CD14-positive monocyte (primary cell): ENCODE results near the gene STUM. TPM values are rescaled to one million over a fixed set of nuclear protein-coding genes. Genes with fewer than 3 reads are reported as not detected.

ENCODE experiments used
- DNase-seq, 3 donors: peaks; one replicate each; pipeline ENCODE4 v3.0.0-alpha.2; 2011 to 2022
- H2AFZ ChIP-seq: 2 replicates; pipeline ENCODE4 v1.6.0; 2012; ENCODE audit warnings: mild to moderate bottlenecking, low read depth, low read length, inconsistent platforms; ENCODE audit not compliant: insufficient read depth, poor library complexity, severe bottlenecking
- H3K27ac ChIP-seq, 2 donors: 1 replicate in 1 of 2; 2 replicates in 1 of 2; pipeline ENCODE4 v1.5.1; 2012 to 2013; ENCODE audit warnings: low read length in 2 of 2, control low read depth in 1 of 2, inconsistent platforms in 1 of 2, low read depth in 1 of 2, mild to moderate bottlenecking in 1 of 2
- H3K27me3 ChIP-seq, 2 donors: one replicate each; pipeline versions ENCODE4 v1.6.0 to v1.6.1; 2011 to 2013; ENCODE audit warnings: low read length in 2 of 2; ENCODE audit not compliant: control insufficient read depth in 2 of 2, insufficient read depth in 2 of 2
- H3K36me3 ChIP-seq, 2 donors: replicated peaks in 1 of 2; 1 replicate in 1 of 2; 2 replicates in 1 of 2; pipeline versions ENCODE4 v1.5.1 to v1.6.1; 2012 to 2013; ENCODE audit warnings: low read length in 2 of 2, control low read depth in 1 of 2, inconsistent platforms in 1 of 2, mild to moderate bottlenecking in 1 of 2; ENCODE audit not compliant: insufficient read depth in 2 of 2, control insufficient read depth in 1 of 2
- H3K4me1 ChIP-seq, 2 donors: 1 replicate in 1 of 2; 2 replicates in 1 of 2; pipeline versions ENCODE4 v1.5.1 to v1.6.1; 2012 to 2013; ENCODE audit warnings: low read length in 2 of 2, control low read depth in 1 of 2, inconsistent platforms in 1 of 2, mild to moderate bottlenecking in 1 of 2, moderate library complexity in 1 of 2; ENCODE audit not compliant: insufficient read depth in 2 of 2, control insufficient read depth in 1 of 2
- H3K4me2 ChIP-seq: replicated peaks from 2 replicates; pipeline ENCODE3; 2012; ENCODE audit warnings: low read length, moderate library complexity, mild to moderate bottlenecking; ENCODE audit not compliant: poor library complexity, severe bottlenecking; ENCODE audit errors: extremely low read depth
- H3K4me3 ChIP-seq, 3 experiments: fragments of 200-600 bp in 1 of 3; sonication (generic) in 1 of 3; replicated peaks in 1 of 3; 1 replicate in 2 of 3; 2 replicates in 1 of 3; pipeline ENCODE4 v1.5.1; 2011 to 2013; ENCODE audit warnings: low read length in 3 of 3, mild to moderate bottlenecking in 3 of 3, control low read depth in 2 of 3, low read depth in 2 of 3, inconsistent platforms in 1 of 3, moderate library complexity in 1 of 3
- H3K79me2 ChIP-seq: 2 replicates; pipeline ENCODE4 v1.6.0; 2012; ENCODE audit warnings: mild to moderate bottlenecking, control low read depth, inconsistent platforms, low read length, moderate library complexity; ENCODE audit not compliant: insufficient read depth
- H3K9ac ChIP-seq: 2 replicates; pipeline ENCODE4 v1.6.0; 2017; ENCODE audit warnings: low read length, mild to moderate bottlenecking; ENCODE audit not compliant: insufficient read depth, poor library complexity, severe bottlenecking
- H3K9me3 ChIP-seq, 2 donors: replicated peaks in 1 of 2; 1 replicate in 1 of 2; 2 replicates in 1 of 2; pipeline versions ENCODE4 v1.5.1 to v1.6.1; 2012 to 2013; ENCODE audit warnings: low read length in 2 of 2, control low read depth in 1 of 2; ENCODE audit not compliant: control insufficient read depth in 1 of 2, insufficient read depth in 1 of 2
- H4K20me1 ChIP-seq: 2 replicates; pipeline ENCODE4 v1.6.0; 2012; ENCODE audit warnings: mild to moderate bottlenecking, low read length, control low read depth, moderate library complexity; ENCODE audit not compliant: insufficient read depth
- H3K27ac Mint-ChIP-seq, 7 donors: one replicate each; pipeline ENCODE4 v1.8.0; 2020; ENCODE audit warnings: mild to moderate bottlenecking in 7 of 7, mixed read lengths in 7 of 7, moderate library complexity in 6 of 7, inconsistent platforms in 2 of 7
- H3K27me3 Mint-ChIP-seq, 3 donors: one replicate each; pipeline ENCODE4 v1.8.0; 2021 to 2022; ENCODE audit warnings: low read depth in 3 of 3, mild to moderate bottlenecking in 3 of 3, mixed read lengths in 3 of 3, moderate library complexity in 3 of 3, inconsistent platforms in 1 of 3
- H3K36me3 Mint-ChIP-seq, 2 donors: one replicate each; pipeline ENCODE4 v1.8.0; 2020; ENCODE audit warnings: mixed read lengths in 2 of 2, inconsistent platforms in 1 of 2, mild to moderate bottlenecking in 1 of 2
- H3K4me1 Mint-ChIP-seq: one replicate; pipeline ENCODE4 v1.8.0; 2020; ENCODE audit warnings: mild to moderate bottlenecking, mixed read lengths
- H3K4me3 Mint-ChIP-seq, 2 donors: one replicate each; pipeline ENCODE4 v1.8.0; 2020; ENCODE audit warnings: mild to moderate bottlenecking in 2 of 2, mixed read lengths in 2 of 2, moderate library complexity in 1 of 2
- H3K9me3 Mint-ChIP-seq, 7 donors: one replicate each; pipeline ENCODE4 v1.8.0; 2020 to 2022; ENCODE audit warnings: mixed read lengths in 7 of 7, mild to moderate bottlenecking in 6 of 7, moderate library complexity in 6 of 7, inconsistent platforms in 2 of 7
- CTCF ChIP-seq: fragments of 200-600 bp; IDR thresholded peaks from one replicate; pipeline ENCODE4 v1.8.0; 2022; ENCODE audit warnings: antibody characterized with exemption, mild to moderate bottlenecking
- WGBS: methylation state at CpG from one replicate; pipeline ENCODE4 v1.1.5; 2013; ENCODE audit warnings: missing lambda C conversion rate; ENCODE audit not compliant: insufficient coverage; 5-methylcytosine and 5-hydroxymethylcytosine counted together
- intact Hi-C, 2 donors: fragments of 100-400 bp; cut with micrococcal nuclease; formaldehyde crosslinking; loops; one replicate each; pipeline versions ENCODE4 v1.15.0 to v1.15.1; 2023
- polyA plus RNA-seq, 3 donors: library from polyadenylated mRNA; depleted of rRNA in 1 of 3; unstranded in 2 of 3; stranded (reverse) in 1 of 3; fragments of 300-500 nt in 2 of 3; fragments of >200 nt in 1 of 3; fragmentation: Illumina TruSeq in 2 of 3; gene quantifications; 1 replicate in 2 of 3; 2 replicates in 1 of 3; pipeline ENCODE4 v1.2.3, GENCODE V29; 2012 to 2021

STUM gene
- polyA plus RNA-seq, 3 donors: not detected

- no peak overlapping the region for H3K4me3 ChIP-seq
- H3K36me3 ChIP-seq: no peaks in the 10 kb centered on the region
- 100% methylated on average over 1 of the region's 6 CpGs for WGBS
- Mint-ChIP-seq H3K4me1 (peaks cover 3% of the 10 kb centered on the region), H3K9me3 (peaks cover 0 to 2% (median 0%) of the 10 kb centered on the region in 7 donors), H3K27ac (no peak overlapping the region), H3K4me3 (no peak overlapping the region), H3K36me3 (no peaks in the 10 kb centered on the region), H3K27me3 (peaks cover 0 to 5% (median 1%) of the 10 kb centered on the region in 3 donors)
- no peak overlapping the region for H3K27ac ChIP-seq
- no peaks in the 10 kb centered on the region for H3K9me3 ChIP-seq
- H3K4me2 ChIP-seq: no peak overlapping the region
- no peak overlapping the region for H3K9ac ChIP-seq
- no peaks in the 10 kb centered on the region for H3K79me2 ChIP-seq
- intact Hi-C loops: no loop called here
- no peak overlapping the region for H2AFZ ChIP-seq
- H4K20me1 ChIP-seq: no peaks in the 10 kb centered on the region
- TF ChIP-seq CTCF: no peak
- no peak for DNase-seq
- no peaks in the 10 kb centered on the region for H3K27me3 ChIP-seq
- H3K4me1 ChIP-seq: no peaks in the 10 kb centered on the region
Observed at GRCh38 chr1:226571893-226572292, 23.3 kb downstream of the STUM start.

- Histone ChIP-seq H3K4me3 (no peak overlapping the region), H3K4me1 (no peaks in the 10 kb centered on the region), H3K9ac (no peak overlapping the region), H3K4me2 (no peak overlapping the region), H3K9me3 (no peaks in the 10 kb centered on the region), H4K20me1 (no peaks in the 10 kb centered on the region), H3K79me2 (no peaks in the 10 kb centered on the region), H3K27ac (no peak overlapping the region), H2AFZ (no peak overlapping the region), H3K36me3 (no peaks in the 10 kb centered on the region), H3K27me3 (no peaks in the 10 kb centered on the region)
- TF ChIP-seq CTCF: no peak
- 94% methylated on average over 7 of the region's 8 CpGs for WGBS
- peaks cover 0 to 2% (median 0%) of the 10 kb centered on the region in 7 donors for H3K9me3 Mint-ChIP-seq
- H3K4me1 Mint-ChIP-seq: peaks cover 3% of the 10 kb centered on the region
- peaks cover 0 to 5% (median 1%) of the 10 kb centered on the region in 3 donors for H3K27me3 Mint-ChIP-seq
- intact Hi-C loops: no loop called here
- no peak overlapping the region for H3K27ac Mint-ChIP-seq
- no peak for DNase-seq
- no peak overlapping the region for H3K4me3 Mint-ChIP-seq
- H3K36me3 Mint-ChIP-seq: no peaks in the 10 kb centered on the region
Observed at GRCh38 chr1:226572325-226572726, 23.8 kb downstream of the STUM start.
